Measurements from ENCODE around the gene MALRD1. TPM values are rescaled to one million over a fixed set of nuclear protein-coding genes. Genes with fewer than 3 reads are reported as not detected.

Gene MALRD1
- total and polyA plus RNA-seq, 2 of the 8 experiments (the other 6 are each of a cell fraction or from before 2014, with no cell fraction given) = 0.32 to 0.35 TPM

DNA sequence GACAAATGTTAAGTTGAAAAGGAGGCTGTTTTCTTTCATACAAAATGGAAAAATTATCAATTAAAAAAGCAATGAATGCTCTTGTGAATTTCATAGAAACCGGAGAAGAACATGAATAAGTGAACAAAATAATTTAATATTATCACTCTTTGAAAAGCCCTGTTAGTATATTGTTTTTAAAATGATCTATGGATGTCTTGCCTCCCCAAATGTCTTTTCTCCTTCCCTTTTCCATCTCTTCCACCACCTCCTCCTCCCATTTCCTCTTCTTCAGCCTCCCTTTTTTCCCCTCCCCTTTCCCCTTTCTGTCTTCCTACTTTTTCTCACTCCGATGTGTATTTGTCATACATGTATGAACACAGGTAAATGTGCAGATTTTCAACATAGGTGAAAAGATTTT lies 234.7 kb downstream of the MALRD1 start (continued):
- TF ChIP-seq, protein P1, sequence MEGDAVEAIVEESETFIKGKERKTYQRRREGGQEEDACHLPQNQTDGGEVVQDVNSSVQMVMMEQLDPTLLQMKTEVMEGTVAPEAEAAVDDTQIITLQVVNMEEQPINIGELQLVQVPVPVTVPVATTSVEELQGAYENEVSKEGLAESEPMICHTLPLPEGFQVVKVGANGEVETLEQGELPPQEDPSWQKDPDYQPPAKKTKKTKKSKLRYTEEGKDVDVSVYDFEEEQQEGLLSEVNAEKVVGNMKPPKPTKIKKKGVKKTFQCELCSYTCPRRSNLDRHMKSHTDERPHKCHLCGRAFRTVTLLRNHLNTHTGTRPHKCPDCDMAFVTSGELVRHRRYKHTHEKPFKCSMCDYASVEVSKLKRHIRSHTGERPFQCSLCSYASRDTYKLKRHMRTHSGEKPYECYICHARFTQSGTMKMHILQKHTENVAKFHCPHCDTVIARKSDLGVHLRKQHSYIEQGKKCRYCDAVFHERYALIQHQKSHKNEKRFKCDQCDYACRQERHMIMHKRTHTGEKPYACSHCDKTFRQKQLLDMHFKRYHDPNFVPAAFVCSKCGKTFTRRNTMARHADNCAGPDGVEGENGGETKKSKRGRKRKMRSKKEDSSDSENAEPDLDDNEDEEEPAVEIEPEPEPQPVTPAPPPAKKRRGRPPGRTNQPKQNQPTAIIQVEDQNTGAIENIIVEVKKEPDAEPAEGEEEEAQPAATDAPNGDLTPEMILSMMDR (IDR thresholded peaks at IDR 0.05; ENCODE audit: control extremely low read depth in 1 of 3, insufficient read depth in 1 of 3, low read depth in 1 of 3, low read length in 3 of 3) = no peak
- TF ChIP-seq CHD2 (IDR thresholded peaks at IDR 0.05; ENCODE audit: low read length) = no peak
